Fibroblast of lung (primary cell): ENCODE measurements around the gene GID8.

Experiments
- EZH2 ChIP-seq: IDR thresholded peaks from 2 replicates; pipeline ENCODE4 v1.5.1; 2012; ENCODE audit warnings: low read length, control low read depth, mild to moderate bottlenecking; ENCODE audit errors: missing control alignments
- TF ChIP-seq, protein P1 (sequence below), 2 donors: IDR thresholded peaks in 1 of 2; conservative IDR thresholded peaks in 1 of 2; 1 replicate in 1 of 2; 2 replicates in 1 of 2; pipeline ENCODE4 v1.5.1; 2011 to 2012; ENCODE audit warnings: low read length in 2 of 2, control low read depth in 1 of 2, inconsistent platforms in 1 of 2, low read depth in 1 of 2, mild to moderate bottlenecking in 1 of 2

- TF ChIP-seq, protein P1, sequence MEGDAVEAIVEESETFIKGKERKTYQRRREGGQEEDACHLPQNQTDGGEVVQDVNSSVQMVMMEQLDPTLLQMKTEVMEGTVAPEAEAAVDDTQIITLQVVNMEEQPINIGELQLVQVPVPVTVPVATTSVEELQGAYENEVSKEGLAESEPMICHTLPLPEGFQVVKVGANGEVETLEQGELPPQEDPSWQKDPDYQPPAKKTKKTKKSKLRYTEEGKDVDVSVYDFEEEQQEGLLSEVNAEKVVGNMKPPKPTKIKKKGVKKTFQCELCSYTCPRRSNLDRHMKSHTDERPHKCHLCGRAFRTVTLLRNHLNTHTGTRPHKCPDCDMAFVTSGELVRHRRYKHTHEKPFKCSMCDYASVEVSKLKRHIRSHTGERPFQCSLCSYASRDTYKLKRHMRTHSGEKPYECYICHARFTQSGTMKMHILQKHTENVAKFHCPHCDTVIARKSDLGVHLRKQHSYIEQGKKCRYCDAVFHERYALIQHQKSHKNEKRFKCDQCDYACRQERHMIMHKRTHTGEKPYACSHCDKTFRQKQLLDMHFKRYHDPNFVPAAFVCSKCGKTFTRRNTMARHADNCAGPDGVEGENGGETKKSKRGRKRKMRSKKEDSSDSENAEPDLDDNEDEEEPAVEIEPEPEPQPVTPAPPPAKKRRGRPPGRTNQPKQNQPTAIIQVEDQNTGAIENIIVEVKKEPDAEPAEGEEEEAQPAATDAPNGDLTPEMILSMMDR (conservative IDR thresholded peaks at IDR 0.05 in 1 of 2, IDR thresholded peaks at IDR 0.05 in 1 of 2; ENCODE audit: low read depth in 1 of 2, low read length in 2 of 2) = no peak
- TF ChIP-seq EZH2 = no peak
Observed at GRCh38 chr20:62950741-62951140, 12.8 kb downstream of the GID8 start.
